Measurements from ENCODE around the gene ABLIM2.

The ABLIM2 gene

DNA sequence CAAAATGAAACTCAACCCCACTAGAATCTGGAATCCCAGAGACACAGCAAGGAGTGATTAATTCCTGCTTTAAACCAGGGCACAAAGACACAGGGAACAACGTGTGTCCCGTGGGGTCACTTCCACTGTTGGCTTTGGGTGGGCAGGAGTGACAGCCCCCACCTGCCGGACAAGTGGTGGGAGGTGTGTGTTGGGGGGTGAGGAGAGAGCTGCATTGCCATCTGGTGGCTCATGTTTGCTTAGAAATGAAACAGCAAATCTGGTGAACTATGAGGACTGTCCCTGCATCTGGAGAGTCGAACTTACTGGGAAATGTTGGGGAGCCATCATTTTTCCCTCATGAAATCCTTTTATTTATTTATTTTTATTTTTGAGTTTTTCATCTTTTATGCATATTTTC is 143.1 kb downstream of the ABLIM2 start:
- no peak for DNase-seq

DNA sequence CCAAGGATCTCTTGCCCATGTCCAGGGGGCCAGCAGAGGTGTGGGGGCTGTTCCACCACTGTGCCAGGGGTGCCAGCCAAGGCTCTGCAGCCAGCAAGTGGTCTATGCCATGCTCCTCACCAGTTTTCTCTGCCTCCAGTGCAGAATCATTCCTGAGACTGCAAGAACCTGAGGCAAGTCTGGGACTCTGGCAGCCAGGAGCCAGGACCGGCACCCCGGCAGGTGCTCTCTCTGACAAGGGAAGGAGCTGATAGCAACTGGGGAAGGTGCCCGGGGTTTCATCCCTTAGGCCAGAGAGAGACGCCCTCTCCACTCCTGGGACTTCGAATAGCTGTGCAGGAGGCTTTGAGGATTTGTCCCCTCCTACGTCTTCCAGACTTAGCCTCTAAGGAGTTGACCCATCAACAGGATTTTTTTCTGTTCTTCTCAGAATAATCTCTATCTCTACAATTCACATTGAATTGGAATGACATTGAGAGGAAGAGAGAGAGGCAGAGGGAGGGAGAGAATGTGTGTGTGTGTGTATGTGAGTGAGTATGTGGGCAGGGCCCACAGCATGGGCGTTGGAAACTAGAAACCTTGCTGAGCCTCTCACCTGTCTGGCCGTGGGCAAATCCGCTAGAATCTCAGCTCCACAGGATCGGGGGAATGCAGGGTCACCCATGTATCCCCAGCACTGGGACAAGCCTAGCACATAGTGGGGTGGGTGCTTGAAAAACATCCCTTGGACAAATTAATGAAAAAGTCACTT is 144.5 kb downstream of the ABLIM2 start:
- no peak for DNase-seq

DNA sequence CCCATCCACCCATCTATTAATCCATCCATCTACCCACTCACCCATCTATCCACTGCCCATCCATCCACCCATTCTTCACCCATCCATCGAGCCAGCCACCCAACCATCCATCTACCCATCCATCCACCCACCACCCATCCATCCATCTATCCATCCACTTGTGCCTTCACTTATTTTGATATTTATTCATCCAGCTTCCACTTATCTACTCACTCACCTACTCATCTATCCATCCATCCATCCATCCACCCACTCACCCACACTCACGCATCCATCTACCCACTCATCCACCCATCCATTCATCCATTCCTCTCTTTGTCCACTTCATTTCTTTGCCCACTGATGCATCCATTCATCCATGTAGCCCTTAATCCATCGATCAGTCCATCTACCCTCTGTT is 146.1 kb downstream of the ABLIM2 start:
- DNase-seq, result no peak

DNA sequence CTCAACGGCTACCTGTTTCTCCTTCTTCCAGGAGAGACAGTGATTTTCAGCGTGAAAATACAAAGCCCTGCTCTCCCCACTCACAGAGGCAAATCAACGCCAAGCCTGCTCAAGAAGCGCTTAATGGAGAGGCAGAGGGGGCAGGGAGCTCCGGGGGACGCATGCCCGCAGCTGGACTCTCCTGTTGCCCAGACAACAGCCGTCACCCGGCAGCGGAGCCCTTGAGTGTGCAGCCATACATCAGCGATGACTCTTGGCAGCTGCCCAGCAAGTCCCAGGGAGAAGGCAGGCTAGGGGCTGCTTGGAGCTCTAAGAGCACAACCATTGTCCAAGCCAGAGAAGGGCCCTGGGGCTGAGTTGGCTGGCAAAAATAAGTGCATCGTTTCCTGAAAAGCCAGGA is 148.0 kb downstream of the ABLIM2 start:
- DNase-seq, result no peak

DNA sequence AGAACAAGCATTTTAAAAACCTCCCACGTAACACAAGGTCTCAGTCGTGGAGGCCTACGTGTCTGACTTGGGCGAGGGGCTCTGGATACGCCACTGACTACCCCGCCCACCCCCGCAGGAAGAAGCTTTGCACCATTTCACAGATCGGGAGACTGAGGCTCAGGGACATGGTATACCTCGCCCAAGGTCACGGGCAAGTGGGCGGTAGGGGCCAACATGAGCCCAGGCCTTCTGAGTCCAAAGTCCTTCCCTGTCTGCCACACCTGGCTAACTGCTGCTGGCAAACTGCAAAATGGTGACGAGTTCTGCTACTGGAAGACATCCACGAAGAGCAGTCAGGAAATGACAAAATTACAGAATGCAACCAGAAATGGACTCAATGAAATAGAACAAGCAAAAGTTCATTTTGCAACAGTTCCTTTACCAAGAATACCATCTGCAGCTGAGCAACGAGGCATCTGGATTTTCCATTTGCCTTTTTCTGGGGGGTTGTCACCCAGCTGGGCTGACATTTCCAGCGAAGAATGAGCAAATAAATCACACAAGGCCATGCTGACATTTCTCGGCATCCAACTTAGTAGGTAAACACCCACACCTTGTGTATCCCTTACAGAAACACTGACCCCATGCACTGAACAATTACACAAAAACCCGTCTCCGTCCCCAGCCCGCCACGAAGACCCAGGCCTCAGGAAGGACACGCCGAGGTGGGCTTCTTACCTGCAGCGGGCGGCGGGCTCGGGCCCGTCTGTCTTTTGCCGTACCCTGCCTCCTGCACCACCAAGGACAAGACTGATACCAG is 148.7 kb downstream of the ABLIM2 start:
- DNase-seq, result no peak

DNA sequence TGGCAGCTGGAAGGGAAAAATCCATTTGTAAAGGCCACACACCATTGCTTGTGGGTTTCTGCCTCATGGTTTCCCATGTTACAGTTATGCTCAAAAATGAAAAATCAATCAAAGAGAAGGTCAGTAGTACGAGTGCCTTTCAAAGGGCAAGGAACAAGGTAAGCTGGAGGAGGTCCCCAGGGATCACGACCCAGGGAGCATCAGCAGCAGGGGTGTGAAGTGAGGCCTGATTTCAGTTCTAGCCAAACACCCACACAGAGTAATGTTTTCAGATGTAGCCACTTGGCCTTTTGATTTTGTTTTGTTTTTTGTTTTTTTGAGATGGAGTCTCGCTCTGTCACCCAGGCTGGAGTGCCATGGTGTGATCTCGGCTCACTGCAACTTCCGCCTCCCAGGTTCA is 149.5 kb downstream of the ABLIM2 start:
- no peak for DNase-seq

DNA sequence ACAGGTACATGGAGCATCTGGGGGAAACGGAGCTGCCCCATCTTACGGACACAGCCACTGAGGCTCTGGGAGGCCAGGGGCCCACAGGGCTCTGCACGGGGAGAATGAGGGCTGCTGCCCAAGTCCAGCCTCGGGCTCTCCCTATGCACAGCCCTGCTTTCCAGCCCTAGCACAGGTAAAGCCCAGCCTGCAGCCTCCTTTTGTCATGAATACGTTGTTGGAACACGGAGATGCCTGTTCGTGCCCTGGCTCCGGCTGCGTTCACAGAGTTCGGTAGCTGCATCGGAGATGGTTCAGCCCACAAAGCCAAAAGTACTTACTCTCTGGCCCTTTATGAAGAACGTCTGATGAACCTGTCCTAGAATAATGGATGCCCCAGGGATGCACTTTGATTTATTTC is 150.2 kb downstream of the ABLIM2 start:
- DNase-seq, result no peak

DNA sequence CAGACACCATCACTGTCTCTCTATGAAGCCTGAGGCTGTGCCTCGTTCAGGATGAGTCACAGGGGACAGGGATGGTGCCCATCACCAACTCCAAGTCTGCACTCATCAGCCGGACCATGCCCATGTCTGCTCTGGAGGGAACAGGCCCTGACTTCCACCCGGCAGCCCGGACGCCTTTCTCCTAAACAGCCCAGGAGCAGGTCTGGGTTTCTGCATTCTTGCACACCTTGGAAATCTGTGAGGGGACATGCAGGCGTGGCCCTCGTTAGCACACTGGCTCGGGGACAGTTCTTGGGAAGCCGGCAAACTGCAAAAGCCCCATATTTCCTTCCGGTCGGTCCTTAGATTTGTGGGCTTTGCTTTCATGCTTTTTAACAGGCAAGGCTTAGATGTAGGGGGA is 151.0 kb downstream of the ABLIM2 start:
- no peak for DNase-seq

DNA sequence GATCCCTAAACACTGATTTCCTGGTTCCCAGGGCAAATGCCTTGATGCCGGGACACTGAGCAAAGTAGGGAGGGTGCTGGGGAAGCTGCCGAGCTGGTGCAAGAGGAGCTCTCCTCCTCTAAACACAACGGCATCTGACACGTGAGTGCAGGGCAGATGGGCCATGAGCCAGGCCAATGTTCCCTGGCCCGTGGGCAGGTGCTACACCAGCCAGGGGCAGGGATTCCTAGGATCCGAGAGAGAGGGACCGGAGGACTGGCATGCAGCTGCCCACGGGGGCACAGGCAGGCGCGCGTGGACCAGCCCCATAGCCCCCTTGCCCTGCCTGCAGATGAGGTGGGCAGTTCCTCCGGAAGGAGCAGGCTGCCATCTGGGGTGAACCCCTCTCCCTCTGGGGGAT is 152.1 kb downstream of the ABLIM2 start:
- no peak for DNase-seq

DNA sequence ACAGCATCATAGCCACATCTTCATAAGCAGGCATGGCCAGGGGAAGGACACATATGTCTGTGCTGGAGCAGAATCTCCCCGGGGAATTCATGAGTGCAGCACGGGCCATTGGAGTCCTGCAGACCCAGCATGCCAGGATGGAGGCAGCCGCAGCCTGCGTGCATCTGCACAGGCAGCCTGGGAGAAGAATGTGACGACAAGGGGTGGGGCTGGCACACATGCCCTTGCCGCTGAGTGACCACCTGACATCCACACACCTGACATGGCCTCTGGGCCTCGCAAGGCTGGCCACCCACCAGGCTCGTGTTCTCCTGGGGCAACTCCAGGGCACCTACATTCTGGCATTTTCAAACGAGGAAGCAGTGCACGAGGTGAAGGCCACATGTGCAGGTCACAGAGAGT is 152.8 kb downstream of the ABLIM2 start:
- DNase-seq, result no peak

DNA sequence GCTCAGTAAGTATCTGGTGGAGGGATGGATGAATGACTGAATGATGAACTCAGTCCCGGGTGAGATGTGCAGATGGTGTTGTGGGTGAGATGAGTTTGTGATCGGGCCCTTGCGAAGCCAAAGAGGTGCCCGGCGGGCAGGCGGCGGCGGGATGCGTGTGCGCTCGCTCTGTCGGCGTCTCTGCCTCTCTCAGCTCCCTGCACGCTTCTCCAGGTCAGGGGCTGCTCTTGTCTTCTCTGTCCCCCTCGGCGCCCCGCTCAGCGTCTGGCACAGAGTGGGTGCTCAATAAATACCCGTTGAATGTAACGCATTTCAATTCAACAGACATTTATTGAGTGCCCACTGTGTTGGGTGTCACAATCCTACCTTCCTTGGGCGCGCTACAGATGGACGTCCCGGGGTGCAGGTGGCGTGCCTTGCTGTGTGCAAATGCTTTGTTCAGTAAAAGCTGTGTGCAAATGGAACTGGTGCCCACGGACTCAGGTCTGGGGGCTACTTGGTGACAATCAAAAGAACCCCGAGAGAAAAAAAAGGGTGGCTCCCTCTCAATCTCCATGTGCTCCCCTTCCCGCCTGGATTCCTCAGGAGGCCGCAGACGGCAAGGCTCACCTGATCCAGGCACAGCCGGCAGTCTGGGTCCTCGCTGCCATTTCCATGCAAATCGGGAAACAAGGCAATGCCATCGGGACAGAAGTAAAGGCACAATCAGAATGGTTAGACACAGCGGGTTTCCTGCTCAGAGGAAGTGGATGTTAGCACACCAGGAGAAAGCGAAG is 153.4 kb downstream of the ABLIM2 start:
- no peak for DNase-seq

DNA sequence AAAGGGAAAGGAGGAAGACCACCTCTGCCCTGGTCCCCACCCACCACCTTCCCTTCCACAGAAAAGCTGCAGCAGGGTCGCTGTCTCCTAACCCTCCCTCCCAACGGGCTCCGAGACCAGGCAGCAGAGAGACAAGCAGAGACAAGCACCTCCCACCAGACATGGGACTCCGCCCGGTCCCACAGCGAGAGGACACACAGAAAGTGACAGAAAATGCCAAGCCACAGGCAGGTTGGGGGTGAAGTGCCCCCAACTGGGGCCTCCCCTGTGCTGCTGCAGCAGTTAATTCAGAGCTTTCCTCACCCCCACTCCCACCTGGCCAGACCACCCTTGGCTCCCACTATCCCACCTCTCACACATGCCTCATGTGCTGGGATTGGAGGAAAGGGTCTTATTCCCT is 154.5 kb downstream of the ABLIM2 start:
- no peak for DNase-seq

DNA sequence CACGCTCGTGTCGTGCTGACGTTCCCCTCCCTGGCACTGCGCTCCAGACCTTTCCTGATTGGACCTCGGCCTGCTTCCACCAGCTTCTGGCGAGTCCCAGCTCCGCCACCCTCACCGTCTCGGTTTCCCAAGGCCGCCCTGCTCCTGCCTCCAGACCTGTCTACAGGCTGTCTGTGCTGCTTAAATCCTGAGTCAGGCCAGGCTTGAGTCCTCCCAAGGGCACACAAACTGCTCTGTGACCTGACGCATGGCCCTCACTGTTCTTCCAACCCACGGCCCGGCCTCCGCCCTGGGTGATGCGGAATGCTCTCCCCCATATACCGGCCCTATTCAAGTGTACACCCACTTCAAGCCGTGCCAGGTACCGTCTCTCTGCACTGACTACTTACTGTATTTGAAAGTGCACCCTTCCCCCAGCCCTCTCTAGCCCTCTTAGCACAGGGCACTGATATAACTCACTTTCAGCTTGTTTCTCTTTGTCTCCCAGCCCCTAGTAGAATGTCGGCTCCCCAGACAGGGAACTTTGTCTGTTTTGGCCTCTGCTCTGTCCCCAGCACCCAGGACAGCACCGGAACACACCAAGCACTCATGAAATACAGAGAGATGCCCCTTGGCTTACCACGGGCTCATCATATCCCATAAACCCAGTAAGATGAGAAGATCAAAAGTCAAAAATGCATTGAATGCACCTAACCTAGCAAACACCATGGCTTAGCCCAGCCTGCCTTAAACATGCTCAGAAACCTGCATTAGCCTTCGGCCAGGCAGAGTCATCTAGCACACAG is 155.9 kb downstream of the ABLIM2 start:
- DNase-seq, result no peak

DNA sequence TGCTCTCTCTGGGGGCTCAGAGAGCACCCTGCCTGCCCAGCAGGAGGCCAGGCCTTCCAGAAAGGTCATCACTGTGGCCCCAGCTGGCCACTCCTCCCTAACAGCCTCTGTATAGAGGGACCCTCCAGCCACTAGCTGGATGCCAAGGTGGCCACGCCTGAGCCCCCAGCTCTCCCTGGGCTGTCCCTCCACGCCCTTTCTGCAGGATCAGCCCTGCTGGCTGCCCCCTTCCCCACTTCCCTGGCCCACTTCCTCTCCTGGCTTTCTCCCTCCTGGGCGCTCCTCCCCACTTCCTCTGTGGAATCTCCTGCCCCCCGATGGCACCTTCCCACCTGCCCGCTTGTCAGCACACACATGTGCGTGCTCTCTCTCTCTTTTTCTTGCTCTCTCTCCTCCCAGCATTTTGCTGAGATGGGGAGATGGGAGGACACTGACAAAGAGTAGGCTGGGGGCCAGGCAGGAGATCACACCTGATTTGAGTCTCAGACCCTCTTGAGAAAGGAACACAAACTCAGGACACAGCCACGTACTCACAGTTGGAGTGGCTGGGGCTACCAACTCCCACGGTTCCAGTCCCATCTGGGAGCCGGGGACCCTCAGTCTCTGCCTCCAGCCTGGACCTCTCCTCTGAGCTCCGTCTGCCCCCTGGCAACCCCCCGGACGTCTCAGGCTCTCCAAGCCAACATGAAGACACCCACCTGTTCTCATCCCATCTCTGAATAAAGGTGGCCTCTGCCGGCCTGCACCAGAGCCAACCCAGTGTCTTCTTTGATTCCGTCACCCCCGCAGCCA is 156.9 kb downstream of the ABLIM2 start:
- no peak for DNase-seq

DNA sequence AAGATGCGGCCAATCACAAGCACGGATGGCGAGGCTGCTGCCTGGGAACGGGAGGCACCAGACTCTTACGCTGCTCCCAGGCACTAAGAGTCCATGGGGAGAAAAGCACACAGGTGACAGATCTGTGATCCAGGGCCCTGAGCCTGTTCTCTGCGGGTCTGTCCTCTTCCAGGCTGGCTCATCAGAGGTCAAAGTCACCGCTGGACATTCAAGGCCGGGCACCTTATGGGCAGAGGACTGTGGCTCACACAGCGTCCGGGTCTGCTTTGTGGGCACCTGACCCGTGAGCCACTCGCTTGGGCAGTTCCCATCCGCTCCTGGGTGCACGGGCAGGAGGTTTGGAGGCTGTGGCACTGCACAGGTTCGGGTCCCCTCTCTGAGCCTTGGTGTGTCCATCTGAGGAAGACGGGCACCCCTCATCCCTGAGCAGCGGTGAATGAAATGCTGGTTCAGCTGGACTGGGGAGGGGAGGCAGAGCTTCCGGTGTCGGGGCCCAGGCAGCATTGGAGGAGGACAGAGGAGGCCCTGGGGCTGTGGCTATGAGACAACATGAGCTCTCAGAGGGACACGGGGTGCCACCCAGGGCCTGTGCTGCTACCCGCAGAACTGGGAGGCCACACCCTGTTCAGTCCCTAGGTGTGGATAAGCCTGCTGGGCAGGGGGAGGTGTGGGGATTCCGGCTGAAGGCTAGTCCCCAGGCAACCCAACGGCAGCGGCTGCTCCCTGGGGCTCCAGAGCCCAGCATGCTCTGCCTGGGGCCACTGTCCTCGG is 157.7 kb downstream of the ABLIM2 start:
- DNase-seq, result no peak

DNA sequence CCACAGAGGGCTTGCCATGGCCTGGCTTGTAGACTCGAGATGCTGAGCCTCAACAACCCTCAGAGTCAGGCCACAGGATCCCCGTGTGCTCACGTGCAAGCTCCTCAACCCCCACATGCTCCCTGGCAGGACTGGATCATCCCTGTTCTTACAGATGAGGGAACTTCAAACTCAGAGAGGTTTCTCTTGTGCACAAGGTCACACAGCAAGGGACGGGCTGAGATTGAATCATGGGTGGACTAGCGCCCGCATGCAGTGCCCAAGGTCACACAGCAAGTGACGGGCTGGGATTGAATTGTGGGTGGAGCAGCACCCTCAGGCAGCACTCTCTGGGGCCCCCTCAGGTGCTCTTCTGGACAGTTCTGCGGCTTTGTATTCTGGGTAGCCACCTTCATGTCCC is 158.4 kb downstream of the ABLIM2 start:
- no peak for DNase-seq

DNA sequence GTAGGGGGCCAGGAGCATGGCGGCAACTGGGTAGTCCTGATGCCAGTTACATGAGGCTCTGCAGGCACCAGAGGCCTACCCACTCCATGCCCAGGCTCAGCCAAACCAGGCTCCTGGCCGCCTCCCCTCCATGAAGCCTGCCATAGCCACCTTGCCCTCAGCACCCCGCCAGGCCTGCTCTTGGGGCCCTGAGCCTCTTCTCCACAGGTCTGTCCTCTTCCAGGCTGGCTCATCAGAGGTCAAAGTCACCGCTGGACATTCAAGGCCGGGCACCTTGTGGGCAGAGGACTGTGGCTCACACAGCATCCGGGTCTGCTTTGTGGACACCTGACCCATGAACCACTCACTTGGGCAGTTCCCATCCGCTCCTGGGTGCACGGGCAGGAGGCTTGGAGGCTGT is 158.9 kb downstream of the ABLIM2 start:
- no peak for DNase-seq

DNA sequence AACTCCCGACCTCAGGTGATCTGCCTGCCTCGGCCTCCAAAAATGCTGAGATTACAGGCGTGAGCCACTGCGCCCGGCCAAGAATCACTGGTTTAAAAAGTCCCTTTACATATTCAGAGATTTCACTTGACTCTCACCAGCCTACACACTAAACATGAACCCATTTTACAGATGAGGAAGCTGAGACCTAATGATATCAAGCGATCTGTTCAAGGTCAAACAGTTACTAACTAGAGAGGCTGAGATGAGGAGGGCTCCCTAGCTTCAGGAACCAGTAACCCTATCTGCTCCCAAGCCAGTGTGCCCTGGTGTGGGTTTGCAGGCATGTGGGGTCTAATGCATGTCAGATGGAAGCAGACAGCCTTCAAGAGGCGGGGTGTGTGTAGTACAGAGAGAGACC is 159.3 kb downstream of the ABLIM2 start:
- DNase-seq, result no peak

DNA sequence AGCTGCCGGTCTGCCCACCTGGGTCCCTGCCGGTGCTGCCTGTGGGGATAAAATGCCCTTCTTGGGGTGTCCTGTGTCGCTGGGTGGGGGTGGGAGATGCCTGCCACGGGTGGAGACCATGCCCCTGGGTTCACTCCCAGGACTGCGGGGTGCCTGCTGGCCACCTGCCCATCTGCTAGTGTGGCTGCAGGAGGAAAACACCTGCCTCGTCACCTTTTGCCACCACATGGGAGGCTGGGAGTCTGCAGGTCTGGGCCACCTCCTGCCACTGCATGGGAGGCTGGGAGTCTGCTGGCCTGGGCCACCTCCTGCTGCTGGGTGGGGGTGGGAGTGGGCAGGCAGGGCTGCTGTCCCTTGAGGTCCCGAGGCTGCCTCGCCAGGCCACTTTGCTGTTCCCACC is 160.2 kb downstream of the ABLIM2 start:
- DNase-seq, result no peak

DNA sequence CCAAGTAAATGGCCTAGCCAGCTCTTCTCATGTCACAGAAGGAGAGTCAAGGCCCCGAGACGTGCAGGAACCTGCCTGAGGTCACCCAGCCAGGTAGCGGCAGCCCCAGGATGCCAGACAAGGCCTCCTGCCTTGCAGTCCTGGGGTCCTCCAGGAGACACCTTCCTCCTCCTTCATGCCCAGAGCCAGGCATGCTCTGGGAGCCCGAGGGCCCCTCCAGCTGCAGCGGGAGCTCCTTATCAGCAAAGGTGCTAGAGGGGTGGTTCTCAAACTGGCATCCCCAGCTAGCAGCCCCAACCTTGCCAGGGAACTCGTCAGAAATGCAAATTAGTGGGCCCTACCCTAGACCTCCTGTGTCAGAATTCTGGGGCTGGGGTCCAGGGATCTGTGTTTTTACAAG is 162.7 kb downstream of the ABLIM2 start:
- DNase-seq, result no peak

DNA sequence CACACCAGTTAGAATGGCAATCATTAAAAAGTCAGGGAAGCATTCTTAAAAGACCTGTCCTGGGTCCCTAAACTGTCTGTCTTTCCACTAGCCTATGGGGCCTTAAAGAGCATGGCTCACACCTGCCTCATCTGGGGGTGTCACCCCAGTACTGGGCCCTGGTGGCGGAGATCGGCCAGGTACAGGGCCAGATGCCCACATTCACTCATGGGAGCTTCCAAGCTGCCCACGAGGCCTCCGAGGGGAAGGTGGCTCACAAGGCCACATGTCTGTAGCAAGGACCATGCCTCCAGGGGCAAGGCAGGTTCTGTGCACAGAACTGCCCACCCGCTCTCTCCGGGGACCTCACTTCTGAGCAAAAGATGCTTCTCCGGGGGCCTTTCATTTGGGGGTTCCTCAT is 163.5 kb downstream of the ABLIM2 start:
- DNase-seq, result no peak
